AG08396 (cell line): ENCODE data around the gene DLG5.
A peak's percentile ranks its signal among the peaks of the same experiment; 100 is the strongest.

ENCODE experiments used
- DNase-seq: peaks from one replicate; pipeline ENCODE4 v3.0.0; 2012; ENCODE audit warnings: low spot score, mixed read lengths

DLG5 gene

DNA sequence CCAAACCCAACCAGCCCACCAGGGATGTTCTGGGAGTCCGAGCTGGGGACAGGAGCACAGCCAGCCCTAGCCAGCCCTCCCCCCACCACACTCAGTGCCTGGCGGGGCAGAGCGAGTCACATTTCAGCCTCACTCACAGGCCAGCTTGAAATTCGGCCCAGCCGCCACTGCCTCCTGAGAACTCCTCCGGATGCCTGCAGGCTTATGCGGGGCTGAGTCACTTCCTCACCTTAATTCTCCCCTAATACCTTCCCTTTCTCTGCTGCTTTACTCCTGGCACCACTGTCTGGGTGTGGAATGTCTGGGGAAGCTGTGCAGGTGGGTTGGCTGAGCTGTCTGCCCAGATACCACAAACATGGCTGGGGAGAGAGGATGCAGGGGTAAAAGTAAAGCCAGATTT is 22.6 kb upstream of the DLG5 start:
- DNase-seq, result peak; percentile 60

DNA sequence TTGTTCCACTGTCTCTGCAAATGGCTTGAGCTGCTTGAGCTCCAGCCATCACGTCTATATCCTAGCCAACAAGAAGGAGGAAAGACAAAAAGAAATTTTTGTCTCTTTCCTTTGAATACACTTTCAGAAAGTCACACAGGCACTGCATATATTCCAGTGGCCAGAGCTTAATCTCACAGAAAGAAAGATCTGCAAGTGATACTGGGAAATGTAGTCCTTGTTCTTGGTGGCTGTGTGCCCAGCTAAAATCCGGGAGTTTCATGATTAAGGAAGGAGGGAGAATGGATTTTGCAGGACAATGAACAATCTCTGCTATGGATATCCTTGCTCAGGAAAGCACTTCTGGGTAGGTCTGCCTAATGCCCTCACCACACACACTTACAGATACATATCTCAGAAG is 19.5 kb upstream of the DLG5 start:
- DNase-seq, result no peak

DNA sequence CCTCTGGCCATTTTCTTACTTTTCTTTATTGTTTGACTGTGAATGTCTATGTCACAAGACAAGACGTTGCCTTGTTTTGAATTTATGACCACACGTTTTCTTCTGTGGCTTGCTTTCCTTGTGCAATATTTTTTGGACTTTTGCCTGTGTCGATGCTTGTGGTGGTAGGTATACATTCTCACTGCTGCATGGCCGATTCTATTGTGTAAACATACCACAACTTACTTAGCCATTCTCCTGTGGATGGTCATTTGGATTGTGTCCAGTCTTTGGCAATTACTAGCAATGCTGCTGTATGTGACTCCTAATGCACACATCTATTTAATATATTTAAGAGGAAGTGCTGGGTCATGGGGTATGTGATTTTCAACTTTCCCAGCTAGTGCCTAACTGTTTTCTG is 18.0 kb upstream of the DLG5 start:
- DNase-seq, result no peak

DNA sequence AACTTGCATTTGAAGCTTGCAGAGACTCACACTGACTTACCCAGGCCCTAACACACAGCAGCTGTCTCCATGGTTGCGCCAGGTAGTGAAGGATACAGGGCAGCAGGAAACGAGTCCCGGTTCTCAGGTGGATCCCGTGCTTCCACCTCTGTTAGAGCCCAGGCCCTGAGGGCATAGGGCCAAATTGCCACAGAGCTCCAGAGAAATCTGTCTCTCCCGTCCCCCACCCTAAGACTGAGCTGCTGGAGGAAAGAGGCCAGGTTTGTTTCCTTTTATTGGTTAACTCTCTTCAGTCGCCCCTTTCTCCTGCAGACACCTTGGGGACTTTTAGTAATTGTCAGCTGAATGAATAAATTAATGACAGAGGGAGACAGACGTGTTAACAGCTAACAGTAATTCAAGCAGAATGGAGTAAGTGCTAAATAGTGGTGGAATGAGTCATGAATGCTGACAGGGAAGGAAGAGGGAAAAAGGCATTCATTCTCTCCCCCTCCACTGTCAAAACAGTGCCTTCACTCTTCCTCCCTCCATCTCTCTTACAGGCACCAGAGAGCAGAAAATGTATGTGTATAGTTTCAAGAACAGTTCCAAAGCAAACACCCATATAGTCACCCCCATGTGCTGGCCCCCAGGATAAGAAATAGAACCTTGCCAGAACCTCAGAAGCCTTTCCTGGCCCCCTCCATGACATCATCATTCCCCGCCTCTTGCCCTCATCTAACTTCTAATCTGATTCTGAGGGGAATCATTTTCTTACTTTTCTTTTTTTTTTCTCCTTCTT is 16.8 kb upstream of the DLG5 start:
- peak; percentile 52 for DNase-seq

DNA sequence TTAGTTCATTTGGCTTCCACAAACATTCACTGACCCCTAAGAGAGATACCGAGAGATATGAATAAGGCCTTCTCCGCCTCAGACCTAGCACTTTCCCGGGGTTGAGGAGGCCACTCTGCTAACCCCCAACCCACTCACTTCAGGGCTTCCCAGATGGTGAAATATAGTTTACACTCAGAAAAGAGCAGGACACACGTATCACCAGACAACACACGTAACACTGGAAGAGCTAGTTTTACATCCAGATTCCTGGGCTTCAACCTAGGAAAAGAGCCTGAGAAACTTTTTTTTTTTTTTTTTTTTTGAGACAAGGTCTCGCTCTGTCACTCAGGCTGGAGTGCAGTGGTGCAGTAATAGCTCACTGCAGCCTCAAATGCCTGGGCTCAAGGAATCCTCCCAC is 15.2 kb upstream of the DLG5 start:
- no peak for DNase-seq

DNA sequence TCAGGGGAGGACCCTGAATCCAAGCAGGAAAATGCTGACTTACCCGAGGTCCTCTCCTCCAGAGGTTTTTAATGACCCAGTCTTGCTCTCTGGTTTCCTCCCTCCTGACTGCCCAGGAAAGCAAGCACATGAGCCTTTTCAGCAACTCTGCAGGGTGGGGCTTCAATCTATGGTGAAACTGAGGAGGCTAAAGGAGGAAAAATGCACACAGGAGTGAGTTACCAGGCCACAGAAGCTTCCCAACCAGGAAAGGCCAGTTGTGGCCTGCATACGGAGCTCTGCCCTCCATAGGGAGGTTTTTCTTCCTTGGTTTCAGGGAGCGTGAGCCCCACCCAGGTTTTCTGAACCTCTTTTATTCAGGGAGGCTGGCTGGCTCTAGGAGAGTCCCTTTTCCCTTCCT is 14.1 kb upstream of the DLG5 start:
- no peak for DNase-seq

DNA sequence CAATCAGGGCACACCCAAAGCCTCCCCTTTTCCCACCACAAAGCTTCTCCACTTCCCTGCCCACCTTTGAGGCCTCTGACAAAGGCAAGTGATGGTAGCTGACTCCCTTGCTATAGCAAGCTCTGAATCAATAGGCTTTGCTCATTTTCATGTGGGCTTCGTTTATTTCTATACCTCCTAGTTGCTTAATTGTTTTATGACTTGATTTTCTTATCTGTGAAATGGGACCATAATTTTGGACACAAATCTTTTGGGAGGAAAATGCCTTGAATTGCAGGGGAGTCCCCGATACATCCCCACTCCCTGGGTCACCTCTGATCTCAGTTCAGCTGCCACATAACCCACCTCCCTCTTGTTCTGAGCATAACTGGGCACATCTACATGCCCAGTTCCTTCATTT is 13.7 kb upstream of the DLG5 start:
- no peak for DNase-seq

DNA sequence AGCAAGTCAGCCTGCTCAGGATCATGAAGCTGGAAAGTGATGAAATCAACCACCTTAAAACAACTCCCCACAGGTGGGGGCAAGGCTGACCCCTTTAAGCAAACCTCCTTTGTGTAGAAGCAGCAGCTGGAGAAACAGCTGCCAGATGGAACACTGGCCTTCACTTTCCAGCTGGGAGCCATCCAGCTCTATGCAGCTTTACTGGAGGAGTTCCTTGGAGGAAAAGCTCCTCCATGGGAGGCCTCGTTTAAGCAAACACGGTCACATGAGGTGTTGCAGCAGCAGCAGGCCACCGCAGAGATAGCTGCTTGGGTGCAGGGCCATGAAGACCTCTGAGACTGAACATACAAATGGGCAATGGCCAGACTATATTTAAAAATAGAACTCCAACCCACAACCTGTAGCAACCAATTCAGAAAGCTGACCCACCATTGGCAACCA is 13.0 kb upstream of the DLG5 start:
- DNase-seq, result peak; percentile 56

DNA sequence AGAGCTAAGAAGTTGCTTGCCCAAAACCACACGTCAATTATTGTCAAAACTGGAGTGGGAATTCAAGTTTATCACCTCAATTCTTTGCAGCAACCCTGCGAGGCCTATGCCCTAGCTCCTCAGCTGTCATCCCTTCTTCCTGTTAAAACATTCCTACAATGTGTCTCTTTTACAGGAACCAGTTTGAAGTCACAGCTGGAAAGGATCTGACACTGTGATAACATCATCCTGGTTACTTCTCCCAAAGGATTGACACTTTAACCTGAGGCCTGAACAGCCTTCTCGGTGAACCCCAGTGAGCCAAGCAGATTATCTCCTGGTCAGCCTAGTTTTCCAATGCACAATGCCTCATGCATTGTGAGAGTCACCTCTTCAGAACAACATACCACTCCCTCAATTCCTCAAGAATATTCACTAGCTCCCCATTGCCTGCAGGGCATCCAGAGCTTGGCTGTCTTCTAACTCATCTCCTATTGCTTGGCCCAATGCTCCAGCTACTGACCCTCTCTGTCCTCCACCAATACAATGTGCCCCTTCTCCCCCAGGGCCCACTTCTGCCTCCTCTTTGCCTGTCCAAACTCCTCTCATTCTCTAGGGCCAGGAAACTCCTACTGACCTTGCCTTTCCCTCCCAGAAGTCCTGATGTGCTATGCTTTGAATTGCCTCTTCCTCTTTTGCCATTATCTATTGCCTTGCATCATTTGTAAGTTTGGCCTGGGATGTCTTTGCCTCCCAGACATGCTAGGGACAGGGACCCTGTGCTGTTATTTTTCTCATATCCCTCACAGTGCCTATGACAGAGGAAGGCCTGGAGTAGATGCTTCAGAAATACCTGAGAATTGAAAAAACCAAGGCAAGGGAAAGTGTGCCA is 10.4 kb upstream of the DLG5 start:
- no peak for DNase-seq

DNA sequence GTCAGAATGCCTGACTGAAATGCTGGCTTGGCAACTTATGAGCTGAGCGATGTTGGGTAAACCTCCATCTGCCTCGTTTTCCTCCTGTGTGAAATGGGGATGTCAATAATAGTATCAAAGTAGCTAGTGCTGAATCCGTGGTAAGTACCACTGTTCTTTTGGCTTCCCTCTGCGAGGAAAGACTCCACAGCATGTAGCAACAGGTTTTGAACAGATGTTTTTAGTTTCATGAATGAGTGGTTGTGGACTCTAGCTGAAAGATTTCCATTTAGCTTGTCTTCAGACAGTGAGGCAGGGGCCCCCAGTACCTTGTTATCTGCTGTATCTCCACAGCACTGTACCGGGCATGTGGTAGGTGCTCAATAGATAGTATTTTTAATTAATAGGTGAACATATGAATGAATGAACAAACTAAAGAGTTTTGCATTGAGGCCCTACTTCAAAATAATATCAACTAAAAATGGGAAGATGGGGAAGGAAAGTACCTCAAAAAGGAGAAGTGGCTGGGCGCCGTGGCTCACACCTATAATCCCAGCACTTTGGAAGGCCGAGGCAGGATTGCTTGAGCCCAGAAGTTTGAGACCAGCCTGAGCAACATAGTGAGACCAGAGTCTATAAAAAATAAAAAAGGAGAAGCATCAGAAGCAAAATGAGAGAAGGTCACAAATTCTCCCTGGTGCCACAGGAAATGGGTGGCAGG is 5.6 kb upstream of the DLG5 start:
- DNase-seq, result no peak

DNA sequence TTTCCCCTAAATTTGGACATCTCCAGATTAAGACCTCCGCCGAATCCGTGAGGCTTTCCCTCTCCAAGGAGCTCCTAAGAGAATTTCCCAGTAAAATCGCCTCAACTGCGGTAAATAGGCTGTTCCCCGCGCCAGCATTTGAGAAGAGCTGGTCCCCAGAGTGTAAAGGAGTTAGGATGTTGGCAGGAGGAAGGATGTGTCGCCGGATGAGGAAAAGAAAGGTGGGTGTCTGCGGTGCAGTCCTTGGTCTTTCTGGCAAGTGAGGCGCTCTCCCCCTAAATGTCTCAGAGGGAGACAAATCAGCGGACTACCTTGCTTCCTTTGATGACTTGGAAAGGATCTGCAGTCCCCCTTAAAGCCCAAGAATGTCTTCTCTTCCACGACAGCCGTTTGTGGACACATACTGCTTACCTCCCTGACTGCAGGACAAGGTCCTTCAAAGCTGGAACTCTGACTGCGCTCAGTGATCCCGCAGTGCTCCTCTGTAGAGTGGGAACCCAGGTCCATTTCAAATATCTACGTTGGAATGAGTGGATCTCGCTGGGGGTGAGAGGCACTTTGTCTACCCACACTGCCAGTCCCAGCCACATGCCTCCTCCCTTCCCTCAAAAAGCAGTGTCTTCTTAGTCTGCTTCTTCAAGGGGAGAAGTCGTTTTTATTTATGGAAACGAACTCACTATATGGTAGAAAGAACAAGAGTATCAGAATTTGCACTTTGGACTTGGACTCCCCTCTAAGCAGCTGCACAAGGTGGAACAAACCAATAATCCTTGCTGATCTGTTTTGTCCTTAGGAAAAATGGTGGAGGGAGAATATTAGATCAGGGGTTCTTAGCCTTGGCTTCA is 1.1 kb upstream of the DLG5 start:
- DNase-seq, result no peak

DNA sequence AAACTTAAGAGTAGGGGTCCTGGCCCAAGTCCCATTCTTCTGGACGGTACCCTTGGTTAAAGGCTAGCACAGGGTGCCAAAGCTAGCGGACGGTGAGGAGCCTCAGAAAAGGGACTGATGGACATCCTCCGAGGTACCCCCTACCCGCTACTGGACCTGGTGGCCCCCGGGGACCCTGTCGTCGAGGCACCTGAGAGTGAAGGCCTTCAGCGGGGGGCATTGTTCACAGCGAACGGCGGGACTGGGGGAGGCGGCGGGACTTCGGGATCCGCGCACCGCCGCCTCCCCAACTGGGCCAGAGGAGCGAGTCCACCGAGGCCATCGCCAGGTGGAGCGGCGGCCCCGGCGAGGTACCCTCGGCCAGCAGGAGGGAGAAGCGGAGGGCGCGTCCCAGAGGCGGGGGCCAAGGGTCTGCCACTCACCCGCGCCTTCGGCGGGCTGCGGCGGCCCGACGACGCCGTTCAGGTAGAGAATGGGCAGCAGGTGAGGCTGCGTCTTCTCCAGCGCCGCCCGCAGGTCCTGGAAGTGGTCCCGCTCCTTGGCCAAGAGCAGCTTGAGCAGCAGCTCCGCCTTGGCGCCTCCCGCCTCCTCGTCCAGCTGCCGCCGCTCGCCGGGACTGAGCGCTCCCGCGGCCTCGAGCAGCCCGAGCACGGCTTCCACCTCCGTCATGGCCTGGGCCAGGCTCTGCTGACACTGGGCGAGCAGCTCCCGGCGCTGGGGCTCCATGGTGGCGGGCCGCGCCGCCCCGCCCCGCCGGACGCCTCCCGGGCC is 575 bp downstream of the DLG5 start:
- peak; percentile 62 for DNase-seq

DNA sequence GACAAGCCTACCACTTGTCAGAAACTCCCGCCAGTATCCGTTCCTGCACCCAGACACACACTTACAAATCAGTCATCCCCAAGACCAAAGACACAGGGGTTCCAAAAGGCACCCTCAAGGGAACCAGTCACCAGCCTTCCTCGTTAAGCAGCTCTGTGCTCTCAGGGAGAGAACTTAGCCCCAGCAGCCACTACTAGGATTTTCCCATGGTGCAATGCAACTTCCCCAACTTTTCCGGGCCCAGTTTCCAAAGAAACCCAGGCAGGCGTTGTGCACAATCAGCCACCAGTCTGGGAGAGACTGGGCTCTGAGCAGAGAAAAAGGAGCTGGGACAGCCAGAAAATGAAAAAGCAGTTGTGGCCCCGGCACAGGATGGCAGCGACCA is 1.2 kb downstream of the DLG5 start:
- peak; percentile 75 for DNase-seq

DNA sequence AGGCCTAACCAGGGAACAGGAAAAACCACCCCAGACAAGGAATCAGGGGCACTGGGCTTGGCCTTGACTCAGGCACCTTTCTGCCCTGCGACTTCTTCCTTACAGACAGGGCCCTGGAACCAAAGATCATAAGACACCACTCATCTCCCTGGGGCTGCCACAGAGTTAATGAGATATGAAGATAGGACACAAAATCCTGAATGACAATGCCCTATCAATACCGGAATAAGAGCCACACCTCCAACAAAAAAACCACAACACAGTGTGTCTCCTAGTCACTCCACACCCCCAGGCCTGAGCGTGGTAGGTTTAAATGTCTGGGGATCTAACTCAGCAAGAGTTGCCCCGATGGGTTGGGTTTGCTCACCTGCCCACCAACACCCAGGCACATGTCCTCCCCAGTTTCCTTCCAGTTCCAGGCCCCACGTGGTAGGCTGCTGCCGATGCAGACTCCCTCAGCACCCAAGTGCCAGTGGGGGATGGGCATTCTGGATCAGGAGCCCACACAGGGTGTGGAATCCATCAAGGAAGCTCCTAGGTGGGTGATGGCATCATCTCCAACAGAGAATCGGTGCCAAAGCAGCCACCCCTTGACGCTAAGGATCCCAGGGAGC is 3.9 kb downstream of the DLG5 start:
- no peak for DNase-seq

DNA sequence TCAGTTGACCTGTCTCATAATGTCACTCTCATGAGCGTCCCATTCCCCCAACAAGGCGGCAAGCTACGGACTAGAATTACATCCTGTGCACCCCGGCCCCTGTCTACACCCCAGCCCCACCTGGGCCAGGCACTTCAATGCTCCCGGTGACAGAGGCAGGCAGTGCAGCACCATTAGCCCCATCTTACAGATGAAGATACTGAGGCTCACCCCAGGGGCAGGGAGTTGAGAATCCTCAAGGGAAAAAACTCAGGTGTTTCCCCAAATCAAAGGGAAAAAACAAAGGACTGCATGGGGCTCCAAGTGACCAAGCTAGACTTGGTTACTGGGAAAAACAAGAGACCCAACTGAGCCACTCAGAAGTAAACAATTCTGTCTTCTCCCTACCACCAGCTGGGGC is 4.5 kb downstream of the DLG5 start:
- DNase-seq, result no peak

DNA sequence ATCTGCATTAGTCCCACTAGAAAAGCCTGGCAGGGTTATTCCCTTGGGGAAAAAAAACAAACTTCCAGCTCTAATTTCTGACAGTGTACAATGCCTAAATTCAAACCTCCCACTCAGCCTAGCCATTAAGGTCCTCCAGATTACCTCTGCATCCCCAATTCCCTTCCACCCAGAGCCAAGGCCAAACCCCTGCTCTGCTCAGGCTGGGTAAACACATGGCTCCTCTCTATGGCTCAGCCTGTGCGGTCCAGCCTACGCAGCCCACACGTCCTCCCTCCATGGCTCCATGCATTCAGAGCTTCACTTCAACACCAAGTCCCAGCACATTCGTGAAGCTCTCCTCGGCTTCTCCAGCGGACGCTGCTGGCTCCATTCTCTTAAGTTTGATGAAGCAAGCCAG is 5.2 kb downstream of the DLG5 start:
- DNase-seq, result no peak

DNA sequence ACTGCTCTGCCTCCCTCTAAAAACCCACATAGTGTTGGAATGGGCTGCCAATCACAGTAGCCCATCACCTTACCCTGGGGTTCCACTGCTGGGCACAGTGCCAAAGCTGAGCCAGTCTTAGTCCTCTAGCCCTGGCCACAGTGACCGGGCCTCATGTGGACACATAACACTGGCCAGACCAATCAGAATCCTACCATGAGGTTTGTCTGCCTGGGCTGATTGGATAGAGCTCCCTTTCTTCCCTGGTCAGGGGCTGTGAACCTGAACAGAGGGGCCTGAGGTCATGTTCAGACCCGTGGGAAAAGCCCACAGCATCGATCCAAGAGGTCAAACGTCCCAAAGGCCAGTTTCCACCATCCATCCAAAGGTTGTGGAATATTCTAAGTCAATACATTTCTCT is 6.1 kb downstream of the DLG5 start:
- DNase-seq, result no peak

DNA sequence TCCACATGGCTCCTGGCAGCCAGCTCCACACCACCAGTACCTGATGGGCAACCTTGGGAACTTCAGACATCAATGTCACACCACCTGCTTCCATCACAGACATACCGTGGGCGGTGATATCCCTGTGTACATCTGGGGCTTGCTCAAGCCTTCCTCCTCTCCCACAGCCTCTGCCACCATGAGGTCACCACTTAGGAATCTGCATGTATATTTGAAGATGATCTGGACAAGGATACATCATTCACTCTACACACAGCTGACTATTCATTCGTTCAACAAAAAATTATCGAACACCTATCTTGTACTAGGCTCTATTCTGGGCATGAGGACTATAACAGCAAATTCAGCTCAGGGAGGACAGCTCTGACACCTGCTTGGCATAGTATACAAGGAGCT is 6.8 kb downstream of the DLG5 start:
- peak; percentile 69 for DNase-seq

DNA sequence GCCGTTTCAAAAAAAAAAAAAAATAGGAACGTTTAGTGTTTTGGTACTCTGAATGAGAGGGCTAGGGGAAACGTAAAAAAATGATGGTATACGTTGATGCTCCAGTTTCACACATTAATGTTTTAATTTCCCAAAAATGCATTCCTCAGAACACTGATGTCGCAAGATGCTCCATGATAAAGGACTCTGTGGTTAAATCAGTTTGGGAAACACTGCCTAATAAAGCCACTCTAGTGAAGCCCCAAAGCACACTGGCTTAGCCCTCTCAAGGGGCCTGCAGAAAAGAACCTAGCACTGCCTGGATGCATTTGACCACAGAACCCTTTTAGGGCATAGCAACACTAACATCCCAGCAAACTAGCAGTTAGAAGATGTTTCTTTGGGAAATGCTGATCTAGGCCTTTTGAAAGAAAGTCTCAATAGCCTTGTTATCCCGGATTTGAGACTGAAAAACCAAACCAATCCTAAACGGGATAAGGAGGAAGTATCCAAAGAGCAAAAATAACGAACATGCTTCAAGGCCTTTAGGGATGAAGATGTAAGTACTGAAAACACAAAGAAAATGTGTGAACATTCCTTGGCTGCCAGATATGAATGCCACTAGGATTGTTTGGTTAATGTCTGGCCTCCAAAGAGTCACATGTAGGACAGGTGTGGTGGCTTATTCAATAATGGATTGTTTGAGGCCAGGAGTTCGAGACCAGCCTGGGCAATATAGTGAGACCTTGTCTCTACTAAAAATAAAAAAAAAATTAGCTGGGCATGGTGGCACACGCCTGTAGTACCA is 11.0 kb downstream of the DLG5 start:
- DNase-seq, result no peak

DNA sequence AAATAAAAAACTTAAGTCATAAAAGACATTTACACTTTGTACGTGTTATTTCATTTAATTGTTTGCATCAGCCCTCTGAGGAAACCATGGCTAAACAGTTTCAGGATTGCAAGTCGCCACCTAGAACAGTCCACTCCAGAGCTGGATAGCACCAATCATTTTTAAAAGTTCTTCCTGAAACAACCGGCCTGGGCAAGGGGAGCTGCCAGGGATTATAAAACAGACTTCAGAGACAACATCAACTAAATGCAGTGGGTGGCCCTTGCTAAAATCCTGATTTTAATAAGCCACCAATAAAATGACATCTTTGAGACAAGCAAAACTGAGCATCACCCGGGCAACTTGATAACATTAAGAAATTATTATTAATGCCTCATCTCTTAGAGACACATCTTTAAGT is 13.5 kb downstream of the DLG5 start:
- DNase-seq, result no peak
